Adrenal gland (tissue), 5 donors: ENCODE measurements around the gene DDX46.

Experiments
- CTCF ChIP-seq, 6 experiments: fragments of 450-650 bp in 4 of 6; fragments of 200-600 bp in 2 of 6; sonication (generic) in 1 of 6; IDR thresholded peaks; 1 replicate in 5 of 6; 2 replicates in 1 of 6; pipeline versions ENCODE4 v1.5.1 to v1.8.0; 2016 to 2021; ENCODE audit warnings: antibody characterized with exemption in 6 of 6, mild to moderate bottlenecking in 2 of 6, moderate library complexity in 1 of 6
- POLR2A ChIP-seq, 2 donors: fragments of 450-650 bp; IDR thresholded peaks; one replicate each; pipeline ENCODE4 v1.6.1; 2017; ENCODE audit warnings: antibody characterized with exemption in 2 of 2, mild to moderate bottlenecking in 2 of 2, moderate library complexity in 1 of 2
- donor health status: DM: no; HTN: no; CAD: no.

- no peak for TF ChIP-seq CTCF (IDR thresholded peaks at IDR 0.05)
- TF ChIP-seq POLR2A (IDR thresholded peaks at IDR 0.05) = no peak
These were observed 55.2 kb downstream of the DDX46 start for GRCh38 chr5:134813827-134814226.
